B cell (primary cell): ENCODE data around the gene SLC25A43. TPM values are rescaled to one million over a fixed set of nuclear protein-coding genes. Genes with fewer than 3 reads are reported as not detected.
"Not testable (repeated sequence)": the region's sequence is repeated elsewhere in the genome, so short reads cannot be mapped to it uniquely, and the experiment has no call there.

Experiments used
- ATAC-seq: fragments of 200-7000 bp; cut with Tn5 transposase; one replicate; pipeline ENCODE4 v1.10.0; 2021; ENCODE audit warnings: low read depth, mild to moderate bottlenecking, moderate number of reproducible peaks, moderate library complexity
- CTCF ChIA-PET: fragments of 350-600 bp; sonication (Branson Sonifier 250); formaldehyde crosslinking; loops from one replicate; lab custom pipeline; 2021; ENCODE audit warnings: antibody characterized with exemption, inconsistent platforms; lab: Charles Lee
- POLR2A ChIA-PET: fragments of 350-600 bp; sonication (Branson Sonifier 250); formaldehyde crosslinking; loops from one replicate; lab custom pipeline; 2021; ENCODE audit warnings: antibody characterized with exemption; lab: Charles Lee
- DNase-seq: peaks from one replicate; pipeline ENCODE4 v3.0.0; 2013
- H2AFZ ChIP-seq: 2 replicates; pipeline ENCODE4 v1.6.1; 2012; ENCODE audit warnings: mild to moderate bottlenecking, low read depth, low read length; ENCODE audit not compliant: insufficient read depth, poor library complexity, severe bottlenecking
- H3K27ac ChIP-seq, 2 donors: 1 replicate in 1 of 2; 2 replicates in 1 of 2; pipeline ENCODE4 v1.5.1; 2012 to 2013; ENCODE audit warnings: low read length in 2 of 2, mild to moderate bottlenecking in 2 of 2, moderate library complexity in 1 of 2
- H3K27me3 ChIP-seq, 4 experiments: fragments of 200-600 bp in 1 of 4; sonication (generic) in 1 of 4; replicated peaks in 1 of 4; 1 replicate in 2 of 4; 2 replicates in 2 of 4; pipeline versions ENCODE4 v1.6.1 to v1.7.0; 2013 to 2016; ENCODE audit warnings: low read length in 3 of 4, mild to moderate bottlenecking in 2 of 4, mixed read lengths in 1 of 4, moderate library complexity in 1 of 4; ENCODE audit not compliant: insufficient read depth in 4 of 4, control insufficient read depth in 3 of 4; ENCODE audit errors: control extremely low read depth in 1 of 4
- H3K36me3 ChIP-seq, 2 experiments: replicated peaks in 1 of 2; 1 replicate in 1 of 2; 2 replicates in 1 of 2; pipeline versions ENCODE4 v1.6.1 to v1.7.1; 2013; ENCODE audit warnings: low read length in 1 of 2; ENCODE audit not compliant: insufficient read depth in 2 of 2, control insufficient read depth in 1 of 2; ENCODE audit errors: control extremely low read depth in 1 of 2, extremely low read depth in 1 of 2
- H3K4me1 ChIP-seq, 2 donors: fragments of 200-600 bp in 1 of 2; sonication (generic) in 1 of 2; 1 replicate in 1 of 2; 2 replicates in 1 of 2; pipeline versions ENCODE4 v1.5.1 to v1.6.1; 2013 to 2017; ENCODE audit warnings: low read length in 2 of 2; ENCODE audit not compliant: control insufficient read depth in 2 of 2, insufficient read depth in 2 of 2
- H3K4me2 ChIP-seq: replicated peaks from 2 replicates; pipeline ENCODE3; 2012; ENCODE audit warnings: mild to moderate bottlenecking, low read depth, low read length; ENCODE audit not compliant: poor library complexity, severe bottlenecking
- H3K4me3 ChIP-seq, 5 experiments: fragments of 200-600 bp in 1 of 5; sonication (generic) in 1 of 5; 1 replicate in 3 of 5; 2 replicates in 2 of 5; pipeline versions ENCODE4 v1.5.1 to v1.7.0; 2011 to 2016; ENCODE audit warnings: low read length in 4 of 5, mild to moderate bottlenecking in 4 of 5, low read depth in 2 of 5, control low read depth in 1 of 5, moderate library complexity in 1 of 5; ENCODE audit not compliant: insufficient read depth in 1 of 5; ENCODE audit errors: control extremely low read depth in 1 of 5, extremely low read depth in 1 of 5
- H3K79me2 ChIP-seq: fragments of 200-600 bp; sonication (generic); one replicate; pipeline ENCODE4 v1.6.0; 2016; ENCODE audit warnings: low read length; ENCODE audit not compliant: control insufficient read depth, insufficient read depth
- H3K9ac ChIP-seq: fragments of 200-600 bp; sonication (generic); 2 replicates; pipeline ENCODE4 v1.6.1; 2017; ENCODE audit warnings: mild to moderate bottlenecking, low read length, moderate library complexity
- H3K9me3 ChIP-seq, 3 donors: one replicate each; pipeline versions ENCODE4 v1.6.1 to v1.7.1; 2013; ENCODE audit warnings: low read length in 2 of 3; ENCODE audit not compliant: control insufficient read depth in 2 of 3, insufficient read depth in 1 of 3; ENCODE audit errors: control extremely low read depth in 1 of 3
- H4K20me1 ChIP-seq: 2 replicates; pipeline ENCODE4 v1.6.0; 2012; ENCODE audit warnings: mild to moderate bottlenecking, low read length; ENCODE audit not compliant: insufficient read depth, control insufficient read depth, poor library complexity, severe bottlenecking
- H3K27ac Mint-ChIP-seq: one replicate; pipeline ENCODE4 v1.8.0; 2021; ENCODE audit warnings: mixed read lengths
- H3K27me3 Mint-ChIP-seq: one replicate; pipeline ENCODE4 v1.8.0; 2021; ENCODE audit warnings: mixed read lengths
- H3K4me1 Mint-ChIP-seq: one replicate; pipeline ENCODE4 v1.8.0; 2021; ENCODE audit warnings: mixed read lengths
- H3K4me3 Mint-ChIP-seq: one replicate; pipeline ENCODE4 v1.8.0; 2021; ENCODE audit warnings: mixed read lengths
- H3K9me3 Mint-ChIP-seq: one replicate; pipeline ENCODE4 v1.8.0; 2022; ENCODE audit warnings: mixed read lengths; ENCODE audit not compliant: insufficient read depth
- CTCF ChIP-seq: fragments of 200-600 bp; IDR thresholded peaks from one replicate; pipeline ENCODE4 v1.8.0; 2022; ENCODE audit warnings: antibody characterized with exemption, mild to moderate bottlenecking
- EZH2 ChIP-seq: IDR thresholded peaks from 2 replicates; pipeline ENCODE4 v1.6.1; 2012; ENCODE audit warnings: borderline replicate concordance, low read depth, mild to moderate bottlenecking, moderate library complexity, low read length; ENCODE audit not compliant: insufficient read depth, poor library complexity, severe bottlenecking
- WGBS: methylation state at CpG from one replicate; pipeline ENCODE4 v1.1.5; 2013; ENCODE audit warnings: missing lambda C conversion rate; ENCODE audit not compliant: insufficient coverage; 5-methylcytosine and 5-hydroxymethylcytosine counted together
- intact Hi-C: fragments of 100-400 bp; cut with micrococcal nuclease; formaldehyde crosslinking; loops from one replicate; pipeline ENCODE4 v1.10.0; 2022
- polyA plus RNA-seq: library from polyadenylated mRNA; depleted of rRNA; stranded (reverse); fragments of >200 nt; gene quantifications from 2 replicates; pipeline ENCODE4 v1.2.3, GENCODE V29; 2012
- total RNA-seq, 2 donors: library from RNA; stranded (reverse); fragments of 120-200 nt in 1 of 2; gene quantifications; 1 replicate in 1 of 2; 2 replicates in 1 of 2; pipeline versions ENCODE4 v1.2.3 to v1.2.4, GENCODE V29; 2013 to 2022

The SLC25A43 gene
- total and polyA plus RNA-seq, 2 donors (not counting 1 experiment from before 2014, with no cell fraction given): 9.1 to 11.2 TPM

- no peak overlapping the region for H3K4me2 ChIP-seq
- H3K4me3 ChIP-seq: no peak overlapping the region
- TF ChIP-seq CTCF (no peak), EZH2 (no peak)
- H3K9ac ChIP-seq: no peak overlapping the region
- H3K27ac ChIP-seq: no peak overlapping the region
- intact Hi-C loops: no loop called here
- ATAC-seq: no peak
- Mint-ChIP-seq H3K27ac (no peak overlapping the region), H3K9me3 (no peaks in the 10 kb centered on the region), H3K4me3 (no peak overlapping the region), H3K27me3 (no peaks in the 10 kb centered on the region), H3K4me1 (no peaks in the 10 kb centered on the region)
- no peaks in the 10 kb centered on the region for H3K36me3 ChIP-seq
- no peaks in the 10 kb centered on the region for H3K79me2 ChIP-seq
- CTCF ChIA-PET: no interaction called here
- POLR2A ChIA-PET: no interaction called here
- no peaks in the 10 kb centered on the region for H3K27me3 ChIP-seq
- H3K9me3 ChIP-seq: no peaks in the 10 kb centered on the region
- H4K20me1 ChIP-seq: no peaks in the 10 kb centered on the region
- H2AFZ ChIP-seq: no peak overlapping the region
- H3K4me1 ChIP-seq: no peaks in the 10 kb centered on the region
- WGBS: 83% methylated on average over 1 of the region's 4 CpGs
- no peak for DNase-seq
Observed at GRCh38 chrX:119359618-119360382, 39.3 kb upstream of the SLC25A43 start.

GRCh38 chrX:119361451-119361850 is 37.7 kb upstream of the SLC25A43 start:
- H3K9me3 Mint-ChIP-seq, H3K79me2 ChIP-seq, intact Hi-C loops, H3K27me3 ChIP-seq, H3K4me1 Mint-ChIP-seq, H3K4me3 Mint-ChIP-seq, H3K4me3 ChIP-seq, POLR2A ChIA-PET, H4K20me1 ChIP-seq, H3K36me3 ChIP-seq, H3K4me1 ChIP-seq, CTCF ChIA-PET, ATAC-seq, H3K9ac ChIP-seq, H3K9me3 ChIP-seq, H3K27ac Mint-ChIP-seq, H3K27ac ChIP-seq, H3K4me2 ChIP-seq, H3K27me3 Mint-ChIP-seq, H2AFZ ChIP-seq, DNase-seq: not testable (repeated sequence)
- 90% methylated on average over 4 of the region's 27 CpGs for WGBS

GRCh38 chrX:119362074-119362473 is 37.1 kb upstream of the SLC25A43 start:
- H3K4me3 ChIP-seq, CTCF ChIA-PET, H3K27me3 Mint-ChIP-seq, H3K27ac ChIP-seq, intact Hi-C loops, H3K4me2 ChIP-seq, H3K9me3 ChIP-seq, H2AFZ ChIP-seq, H3K27ac Mint-ChIP-seq, H3K79me2 ChIP-seq, DNase-seq, POLR2A ChIA-PET, H3K4me1 ChIP-seq, H3K9ac ChIP-seq, H3K4me1 Mint-ChIP-seq, H3K9me3 Mint-ChIP-seq, H3K36me3 ChIP-seq, ATAC-seq, H4K20me1 ChIP-seq, H3K4me3 Mint-ChIP-seq, H3K27me3 ChIP-seq: not testable (repeated sequence)
- WGBS: 100% methylated on average over 2 of the region's 24 CpGs
